Heart right ventricle (tissue), 16 donors: ENCODE measurements around the gene PTAFR. TPM values are rescaled to one million over a fixed set of nuclear protein-coding genes. Genes with fewer than 3 reads are reported as not detected.
"Not testable (repeated sequence)": the region's sequence is repeated elsewhere in the genome, so short reads cannot be mapped to it uniquely, and the experiment has no call there.

ENCODE experiments used
- ATAC-seq, 8 donors: fragments of 200-7000 bp; cut with Tn5 transposase; one replicate each; pipeline ENCODE4 v1.9.1; 2020; ENCODE audit warnings: mild to moderate bottlenecking in 8 of 8, moderate library complexity in 8 of 8, moderate number of reproducible peaks in 1 of 8
- DNase-seq, 2 donors: peaks; one replicate each; pipeline ENCODE4 v3.0.0-alpha.2; 2020
- H3K27ac ChIP-seq, 10 donors: fragments of 200-600 bp; sonication (generic) in 2 of 10; one replicate each; pipeline versions ENCODE4 v1.5.0 to v1.8.0; 2020 to 2022; ENCODE audit warnings: mild to moderate bottlenecking in 3 of 10
- H3K27me3 ChIP-seq, 7 donors: fragments of 200-600 bp; one replicate each; pipeline ENCODE4 v1.8.0; 2021 to 2022; ENCODE audit warnings: mild to moderate bottlenecking in 2 of 7
- H3K36me3 ChIP-seq, 9 donors: fragments of 200-600 bp; sonication (generic) in 1 of 9; one replicate each; pipeline versions ENCODE4 v1.5.0 to v1.8.0; 2020 to 2022; ENCODE audit warnings: mild to moderate bottlenecking in 2 of 9
- H3K4me1 ChIP-seq, 9 donors: fragments of 200-600 bp; sonication (generic) in 1 of 9; one replicate each; pipeline versions ENCODE4 v1.5.0 to v1.8.0; 2020 to 2022; ENCODE audit warnings: mild to moderate bottlenecking in 4 of 9
- H3K4me3 ChIP-seq, 10 donors: fragments of 200-600 bp; sonication (generic) in 2 of 10; one replicate each; pipeline versions ENCODE4 v1.5.0 to v1.8.0; 2020 to 2022; ENCODE audit warnings: mild to moderate bottlenecking in 7 of 10, moderate library complexity in 2 of 10
- H3K9me3 ChIP-seq, 11 donors: fragments of 200-600 bp in 10 of 11; sonication (generic) in 2 of 11; one replicate each; pipeline versions ENCODE4 v1.5.0 to v1.8.0; 2013 to 2022; ENCODE audit warnings: mild to moderate bottlenecking in 2 of 11, control low read depth in 1 of 11, moderate library complexity in 1 of 11
- CTCF ChIP-seq, 9 donors: fragments of 200-600 bp; sonication (generic) in 2 of 9; IDR thresholded peaks; one replicate each; pipeline versions ENCODE4 v1.5.0 to v1.8.0; 2021 to 2022; ENCODE audit warnings: antibody characterized with exemption in 9 of 9, mild to moderate bottlenecking in 5 of 9, moderate library complexity in 1 of 9
- WGBS, 2 donors: extraction: QIAGEN DNeasy Blood & Tissue Kit; methylation state at CpG; one replicate each; pipeline ENCODE4 v1.1.7; 2013; ENCODE audit warnings: inconsistent platforms in 1 of 2; 5-methylcytosine and 5-hydroxymethylcytosine counted together
- intact Hi-C, 10 donors: fragments of 100-400 bp; cut with DNase I; formaldehyde crosslinking; loops; one replicate each; pipeline versions ENCODE4 v1.11.1 to v1.14.2; 2022
- polyA plus RNA-seq, 2 donors: library from polyadenylated mRNA; stranded (reverse); fragments of 200-250 nt; gene quantifications; one replicate each; pipeline ENCODE4 v1.2.3, GENCODE V29; 2013
- total RNA-seq, 10 donors: library from RNA; stranded (reverse); fragmentation: NEBNext Ultra II Directional in 3 of 10; extraction: Animal tissue kit (Norgen Biotek cat#: 25700) in 3 of 10; gene quantifications; one replicate each; pipeline versions ENCODE4 v1.2.1 to v1.2.4, GENCODE V29; 2021 to 2023
- donor health status: Arrhythmogenic right ventricular cardiomyopathy.
- donor health status: ischemic (EF 13 %, LVEDD 7.1; RV severe dilation, severe dysfunction).
- donor health status: healthy with polysubstance abuse.
- donor health status: DM: no; HTN: yes; CAD: no.
- donor health status: DM: no; HTN: no; CAD: no.
- donor health status: ischemic (EF 25% LVEDD 6.9; RV normal size, moderate dysfunction).
- donor health status: ischemic (EF 25% LVEDD 5.7; RV mildly dilated, moderate dysfunction).
- donor health status: healthy.
- donor health status: DM: yes; HTN: yes; CAD: no.
- donor health status: Ischemic cardiomyopathy.
- donor health status: ischemic (EF 35%, LVEDD 5.7; RV mildly dilated, moderate dysfunction).
- donor health status: nonischemic (EF 11% LVEDD 7.7; RV severe dilation, severe dysfunction).
- donor health status: DM: yes; HTN: yes; CAD: no.
- donor health status: PGD.
- donor health status: ischemic (EF 29% LVEDD 5.4; RV normal size, mild dysfunction).
- donor health status: nonischemic (EF 23%, LVEDD 6.1; RV moderate dilation, normal function).

Gene PTAFR
- total and polyA plus RNA-seq, 12 donors: 0.73 to 13.4 (median 1.4) TPM

GRCh38 chr1:28141685-28142084, 34.8 kb downstream of the PTAFR start:
- WGBS, 2 donors: 91 to 93% methylated on average over 2 of the region's 2 CpGs
- intact Hi-C loops: no loop called here
- TF ChIP-seq CTCF (IDR thresholded peaks at IDR 0.05): no peak

GRCh38 chr1:28139866-28140265, 36.6 kb downstream of the PTAFR start:
- H3K4me3 ChIP-seq, ATAC-seq, H3K9me3 ChIP-seq, intact Hi-C loops, H3K27me3 ChIP-seq, H3K36me3 ChIP-seq, DNase-seq: not testable (repeated sequence)
- WGBS, 2 donors: 55 to 80% methylated on average over 8 of the region's 8 CpGs
- peak overlapping the region in 1 of 10 donors; percentile 80 for H3K27ac ChIP-seq
- peaks cover 0 to 56% (median 0%) of the 10 kb centered on the region in 9 donors for H3K4me1 ChIP-seq

More at GRCh38 chr1:28141685-28142084, 34.8 kb downstream of the PTAFR start:
- Histone ChIP-seq H3K27ac (no peak overlapping the region), H3K36me3 (peaks cover 0 to 1% (median 0%) of the 10 kb centered on the region in 9 donors), H3K4me3 (no peak overlapping the region), H3K27me3 (no peaks in the 10 kb centered on the region), H3K4me1 (peaks cover 0 to 43% (median 0%) of the 10 kb centered on the region in 9 donors), H3K9me3 (no peaks in the 10 kb centered on the region)
- DNase-seq (no peak), ATAC-seq (no peak)

GRCh38 chr1:28139025-28139712, 37.3 kb downstream of the PTAFR start:
- peak in 3 of 8 donors; percentile 30 to 60 (median 56) for ATAC-seq
- Histone ChIP-seq H3K27me3 (no peaks in the 10 kb centered on the region), H3K9me3 (no peaks in the 10 kb centered on the region), H3K4me3 (no peak overlapping the region), H3K36me3 (no peaks in the 10 kb centered on the region), H3K27ac (peak overlapping the region in 1 of 10 donors; percentile 80), H3K4me1 (peaks cover 0 to 58% (median 0%) of the 10 kb centered on the region in 9 donors)
- intact Hi-C loops: no loop called here
- no peak for DNase-seq
- no peak for TF ChIP-seq CTCF (IDR thresholded peaks at IDR 0.05)
- 89 to 91% methylated on average over 7 of the region's 7 CpGs for WGBS, 2 donors

- TF ChIP-seq CTCF (IDR thresholded peaks at IDR 0.05): no peak
- 74 to 76% methylated on average over 4 of the region's 4 CpGs for WGBS, 2 donors
- no peak overlapping the region for H3K4me3 ChIP-seq
- peaks cover 0 to 66% (median 0%) of the 10 kb centered on the region in 9 donors for H3K4me1 ChIP-seq
- H3K27me3 ChIP-seq: no peaks in the 10 kb centered on the region
- H3K36me3 ChIP-seq: no peaks in the 10 kb centered on the region
- ATAC-seq: no peak
- intact Hi-C loops: no loop called here
- peak overlapping the region in 1 of 10 donors; percentile 84 for H3K27ac ChIP-seq
- no peaks in the 10 kb centered on the region for H3K9me3 ChIP-seq
- DNase-seq: no peak
These were observed 39.4 kb downstream of the PTAFR start for GRCh38 chr1:28136922-28137613.
